ENCODE measurements around the gene ZG16B. TPM values are rescaled to one million over a fixed set of nuclear protein-coding genes. Genes with fewer than 3 reads are reported as not detected.

The ZG16B gene
- polyA plus RNA-seq, 6 donors from 2014 or later, result not detected

Other genes starting within 250 kb of the ZG16B start
- 10 to 100 TPM; 18.3 to 27.5 (median 22.3) TPM for gene KCTD5, start 147.8 kb upstream of the ZG16B start, polyA plus RNA-seq (ENCODE audit: low read depth in 6 of 6)
- gene PRSS27, start 110.1 kb upstream of the ZG16B start, polyA plus RNA-seq (ENCODE audit: low read depth in 6 of 6), result under 1 TPM in 1 of 6 donors, not detected in 5; 0.36 TPM
- 100 to 1,000 TPM in 1 of 6 donors, 10 to 100 TPM in 5; 25.0 to 147 (median 45.1) TPM for gene SRRM2, start 77.7 kb upstream of the ZG16B start, polyA plus RNA-seq (ENCODE audit: low read depth in 6 of 6)
- 100 to 1,000 TPM; 159 to 241 (median 203) TPM for gene ELOB, start 53.0 kb upstream of the ZG16B start, polyA plus RNA-seq (ENCODE audit: low read depth in 6 of 6)
- gene PRSS33, start 42.7 kb upstream of the ZG16B start, polyA plus RNA-seq (ENCODE audit: low read depth in 6 of 6), result not detected
- not detected for gene PRSS41, start 31.8 kb upstream of the ZG16B start, polyA plus RNA-seq (ENCODE audit: low read depth in 6 of 6)
- gene PRSS21, start 13.1 kb upstream of the ZG16B start, polyA plus RNA-seq (ENCODE audit: low read depth in 6 of 6), result 1 to 10 TPM in 4 of 6 donors, under 1 TPM in 1, not detected in 1; 0.51 to 4.4 (median 1.9) TPM
- gene PRSS22, start 27.9 kb downstream of the ZG16B start, polyA plus RNA-seq (ENCODE audit: low read depth in 6 of 6), result not detected
- 10 to 100 TPM; 15.6 to 22.6 (median 18.9) TPM for gene FLYWCH2, start 52.9 kb downstream of the ZG16B start, polyA plus RNA-seq (ENCODE audit: low read depth in 6 of 6)
- 10 to 100 TPM in 3 of 6 donors, 1 to 10 TPM in 3; 6.3 to 13.4 (median 9.5) TPM for gene FLYWCH1, start 81.6 kb downstream of the ZG16B start, polyA plus RNA-seq (ENCODE audit: low read depth in 6 of 6)
- 1 to 10 TPM in 3 of 6 donors, under 1 TPM in 2, not detected in 1; 0.25 to 4.4 (median 1.2) TPM for gene KREMEN2, start 134.0 kb downstream of the ZG16B start, polyA plus RNA-seq (ENCODE audit: low read depth in 6 of 6)
- gene PAQR4, start 139.0 kb downstream of the ZG16B start, polyA plus RNA-seq (ENCODE audit: low read depth in 6 of 6), result 1 to 10 TPM in 3 of 6 donors, under 1 TPM in 2, not detected in 1; 0.43 to 1.3 (median 1.1) TPM
- gene PKMYT1, start 150.1 kb downstream of the ZG16B start, polyA plus RNA-seq (ENCODE audit: low read depth in 6 of 6), result under 1 TPM in 4 of 6 donors, not detected in 2; 0.45 to 0.88 (median 0.62) TPM
- not detected for gene CLDN9, start 182.6 kb downstream of the ZG16B start, polyA plus RNA-seq (ENCODE audit: low read depth in 6 of 6)
- gene CLDN6, start 187.9 kb downstream of the ZG16B start, polyA plus RNA-seq (ENCODE audit: low read depth in 6 of 6), result not detected
- not detected for gene TNFRSF12A, start 190.1 kb downstream of the ZG16B start, polyA plus RNA-seq (ENCODE audit: low read depth in 6 of 6)
- gene HCFC1R1, start 193.6 kb downstream of the ZG16B start, polyA plus RNA-seq (ENCODE audit: low read depth in 6 of 6), result 10 to 100 TPM in 5 of 6 donors, 1 to 10 TPM in 1; 7.6 to 21.4 (median 15.4) TPM
- 10 to 100 TPM; 35.7 to 75.7 (median 48.3) TPM for gene THOC6, start 193.7 kb downstream of the ZG16B start, polyA plus RNA-seq (ENCODE audit: low read depth in 6 of 6)
- not detected for gene BICDL2, start 206.6 kb downstream of the ZG16B start, polyA plus RNA-seq (ENCODE audit: low read depth in 6 of 6)
- gene MMP25, start 216.3 kb downstream of the ZG16B start, polyA plus RNA-seq (ENCODE audit: low read depth in 6 of 6), result under 1 TPM in 2 of 6 donors, not detected in 4; 0.29 to 0.55 TPM
- 10 to 100 TPM in 2 of 6 donors, 1 to 10 TPM in 4; 3.0 to 15.0 (median 6.2) TPM for gene IL32, start 235.3 kb downstream of the ZG16B start, polyA plus RNA-seq (ENCODE audit: low read depth in 6 of 6)